Mammary epithelial cell (primary cell): ENCODE measurements around the gene LENG8.

Experiments
- CTCF ChIP-seq, 2 donors: IDR thresholded peaks in 1 of 2; conservative IDR thresholded peaks in 1 of 2; 2 replicates each; pipeline ENCODE4 v1.5.1; 2011 to 2012; ENCODE audit warnings: inconsistent platforms in 2 of 2, low read length in 2 of 2, mild to moderate bottlenecking in 2 of 2, control low read depth in 1 of 2, low read depth in 1 of 2; ENCODE audit not compliant: insufficient read depth in 1 of 2; ENCODE audit errors: extremely low read depth in 1 of 2
- EZH2 ChIP-seq: IDR thresholded peaks from 2 replicates; pipeline ENCODE4 v1.6.1; 2012; ENCODE audit warnings: low read length, inconsistent platforms, borderline replicate concordance

DNA sequence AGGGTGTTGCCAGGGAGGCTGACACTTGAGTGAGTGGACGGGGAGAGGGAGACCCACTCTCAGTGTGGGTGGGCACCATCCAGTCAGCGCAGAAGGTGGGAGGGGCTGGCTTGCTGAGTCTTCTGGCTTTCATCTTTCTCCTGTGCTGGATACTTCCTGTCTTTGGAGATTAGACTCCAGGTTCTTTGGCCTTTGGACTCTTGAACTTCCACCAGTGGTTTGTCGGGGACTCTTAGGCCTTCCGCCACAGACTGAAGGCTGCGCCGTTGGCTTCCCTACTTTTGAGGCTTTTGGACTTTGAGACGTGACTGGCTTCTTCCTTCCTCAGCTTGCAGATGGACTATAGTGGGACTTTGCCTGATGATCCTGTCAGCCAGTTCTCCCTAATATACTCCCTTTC is 4.3 kb upstream of the LENG8 start:
- no peak for TF ChIP-seq EZH2
- TF ChIP-seq CTCF (conservative IDR thresholded peaks at IDR 0.05 in 1 of 2, IDR thresholded peaks at IDR 0.05 in 1 of 2; ENCODE audit: extremely low read depth in 1 of 2, insufficient read depth in 1 of 2, low read depth in 1 of 2, low read length in 2 of 2) = no peak
